HCT116 (cell line): ENCODE data around the gene CCBE1. TPM values are rescaled to one million over a fixed set of nuclear protein-coding genes. Genes with fewer than 3 reads are reported as not detected.

Experiments
- ATAC-seq: fragments of 200-7000 bp; cut with Tn5 transposase; 2 replicates; pipeline ENCODE4 v1.9.1; 2020; ENCODE audit warnings: mild to moderate bottlenecking, moderate library complexity
- BruUV-seq: library from RNA; stranded (reverse); fragments of 400-500 nt; replicated peaks from 2 replicates; lab custom pipeline; 2021; lab: Mats Ljungman, UMichigan
- CTCF ChIA-PET: fragments of 300-600 bp; sonication (Branson Sonifier 250); formaldehyde crosslinking; loops from one replicate; lab custom pipeline; 2021; ENCODE audit warnings: antibody characterized with exemption; lab: Charles Lee
- POLR2A ChIA-PET: fragments of 300-600, 350-600 bp; sonication (Branson Sonifier 250); formaldehyde crosslinking; loops from one replicate; lab custom pipeline; 2021; ENCODE audit warnings: antibody characterized with exemption; lab: Charles Lee
- RAD21 ChIA-PET, 2 experiments: fragments of 300-600 bp; sonication (Branson Sonifier 250); formaldehyde crosslinking; loops; one replicate each; lab custom pipeline; 2023; ENCODE audit warnings: low total read pairs in 2 of 2; ENCODE audit not compliant: uncharacterized antibody in 2 of 2, unreplicated experiment in 2 of 2, low non-redundant PET in 1 of 2; lab: Charles Lee
- DNase-seq: peaks from one replicate; pipeline ENCODE4 v3.0.0-alpha.2; 2010; ENCODE audit warnings: low read depth, low spot score
- H2AFZ ChIP-seq: fragments of 200-600 bp; shearing (Covaris generic), sonication (generic); 2 replicates; pipeline ENCODE4 v1.6.1; 2017; ENCODE audit warnings: low read depth, mixed run types, mixed read lengths, antibody characterized with exemption, low read length; ENCODE audit not compliant: poor library complexity, severe bottlenecking
- H3K27ac ChIP-seq: 2 replicates; pipeline ENCODE4 v1.5.1; 2012; ENCODE audit warnings: low read depth, low read length
- H3K27me3 ChIP-seq: fragments of 200-600 bp; sonication (generic); 2 replicates; pipeline ENCODE4 v1.6.1; 2016; ENCODE audit warnings: mixed run types, low read length, mixed read lengths; ENCODE audit not compliant: insufficient read depth
- H3K36me3 ChIP-seq, 2 experiments: fragments of 200-500 bp in 1 of 2; fragments of 200-600 bp in 1 of 2; sonication (Bioruptor generic) in 1 of 2; sonication (generic) in 1 of 2; 2 replicates each; pipeline versions ENCODE4 v1.5.1 to v1.6.1; 2014 to 2016; ENCODE audit warnings: low read length in 2 of 2, inconsistent platforms in 1 of 2, mixed read lengths in 1 of 2, mixed run types in 1 of 2; ENCODE audit not compliant: insufficient read depth in 2 of 2, control insufficient read depth in 1 of 2
- H3K4me1 ChIP-seq, 2 experiments: fragments of 200-600 bp in 1 of 2; sonication (generic) in 1 of 2; 2 replicates each; pipeline versions ENCODE4 v1.5.1 to v1.6.1; 2012 to 2017; ENCODE audit warnings: low read length in 2 of 2, inconsistent platforms in 1 of 2, mild to moderate bottlenecking in 1 of 2, mixed read lengths in 1 of 2, mixed run types in 1 of 2, moderate library complexity in 1 of 2; ENCODE audit not compliant: insufficient read depth in 2 of 2, control insufficient read depth in 1 of 2
- H3K4me2 ChIP-seq: fragments of 200-600 bp; sonication (generic); 2 replicates; pipeline ENCODE4 v1.6.1; 2017; ENCODE audit warnings: mixed run types, low read length, mixed read lengths
- H3K4me3 ChIP-seq, 2 experiments: fragments of 200-600 bp in 1 of 2; sonication (generic) in 1 of 2; replicated peaks in 1 of 2; 2 replicates each; pipeline ENCODE4 v1.5.1; 2011 to 2016; ENCODE audit warnings: low read length in 2 of 2, control low read depth in 1 of 2, low read depth in 1 of 2, mild to moderate bottlenecking in 1 of 2, mixed read lengths in 1 of 2, mixed run types in 1 of 2
- H3K79me2 ChIP-seq: fragments of 200-600 bp; sonication (generic); 2 replicates; pipeline ENCODE4 v1.6.1; 2017; ENCODE audit warnings: mild to moderate bottlenecking, mixed run types, low read length, moderate library complexity, mixed read lengths; ENCODE audit not compliant: insufficient read depth
- H3K9ac ChIP-seq: fragments of 200-600 bp; sonication (generic); 2 replicates; pipeline ENCODE4 v1.6.1; 2016; ENCODE audit warnings: low read length, mixed read lengths
- H3K9me2 ChIP-seq: fragments of 200-600 bp; sonication (generic), shearing (Covaris generic); 2 replicates; pipeline ENCODE4 v1.6.1; 2017; ENCODE audit warnings: mixed run types, mild to moderate bottlenecking, moderate library complexity; ENCODE audit not compliant: insufficient read depth
- H3K9me3 ChIP-seq, 2 experiments: fragments of 200-500 bp in 1 of 2; fragments of 200-600 bp in 1 of 2; sonication (Bioruptor generic) in 1 of 2; sonication (generic) in 1 of 2; 2 replicates each; pipeline ENCODE4 v1.6.1; 2014 to 2017; ENCODE audit warnings: low read length in 2 of 2, mixed read lengths in 2 of 2, inconsistent platforms in 1 of 2, low read depth in 1 of 2, mild to moderate bottlenecking in 1 of 2, mixed run types in 1 of 2, moderate library complexity in 1 of 2; ENCODE audit not compliant: control insufficient read depth in 1 of 2, insufficient read depth in 1 of 2
- H4K20me1 ChIP-seq: fragments of 200-600 bp; sonication (generic), shearing (Covaris generic); 2 replicates; pipeline ENCODE4 v1.6.1; 2017; ENCODE audit warnings: mixed run types, mild to moderate bottlenecking, moderate library complexity; ENCODE audit not compliant: insufficient read depth
- CBX3 ChIP-seq: IDR thresholded peaks from 2 replicates; pipeline ENCODE4 v1.6.1; 2012; ENCODE audit warnings: low read depth
- EGR1 ChIP-seq: IDR thresholded peaks from 2 replicates; pipeline ENCODE4 v1.6.1; 2012; ENCODE audit warnings: low read depth
- EZH2 ChIP-seq: fragments of 200-600 bp; sonication (generic); IDR thresholded peaks from 2 replicates; pipeline ENCODE4 v1.6.1; 2017; ENCODE audit warnings: antibody characterized with exemption, mixed run types
- EZH2phosphoT487 ChIP-seq: fragments of 200-600 bp; IDR thresholded peaks from 2 replicates; pipeline ENCODE4 v1.6.1; 2018; ENCODE audit warnings: antibody characterized with exemption, borderline replicate concordance
- FOSL1 ChIP-seq: IDR thresholded peaks from 2 replicates; pipeline ENCODE4 v1.6.1; 2012; ENCODE audit warnings: low read depth
- JUND ChIP-seq: IDR thresholded peaks from 2 replicates; pipeline ENCODE4 v1.6.1; 2012
- RAD21 ChIP-seq: IDR thresholded peaks from 2 replicates; pipeline ENCODE4 v1.6.1; 2012; ENCODE audit warnings: low read depth, mild to moderate bottlenecking
- YY1 ChIP-seq: IDR thresholded peaks from 2 replicates; pipeline ENCODE4 v1.6.1; 2011; ENCODE audit warnings: low read length, low read depth, moderate library complexity, mild to moderate bottlenecking; ENCODE audit not compliant: insufficient replicate concordance; ENCODE audit errors: extremely low read depth
- intact Hi-C: fragments of 100-400 bp; cut with micrococcal nuclease; formaldehyde crosslinking; loops from 2 replicates; pipeline ENCODE4 v1.10.0; 2022
- total RNA-seq: library from RNA; stranded (reverse); gene quantifications from one replicate; pipeline ENCODE4 v1.2.1, GENCODE V29; 2021; ENCODE audit not compliant: unreplicated experiment
- TF ChIP-seq, protein P1 (sequence below): IDR thresholded peaks from 2 replicates; pipeline ENCODE4 v1.6.1; 2012
- TF ChIP-seq, protein P2 (sequence below): IDR thresholded peaks from 2 replicates; pipeline ENCODE4 v1.6.1; 2012; ENCODE audit warnings: low read depth

Gene CCBE1
- total RNA-seq, 1 experiment from 2014 or later = 0.84 TPM

DNA sequence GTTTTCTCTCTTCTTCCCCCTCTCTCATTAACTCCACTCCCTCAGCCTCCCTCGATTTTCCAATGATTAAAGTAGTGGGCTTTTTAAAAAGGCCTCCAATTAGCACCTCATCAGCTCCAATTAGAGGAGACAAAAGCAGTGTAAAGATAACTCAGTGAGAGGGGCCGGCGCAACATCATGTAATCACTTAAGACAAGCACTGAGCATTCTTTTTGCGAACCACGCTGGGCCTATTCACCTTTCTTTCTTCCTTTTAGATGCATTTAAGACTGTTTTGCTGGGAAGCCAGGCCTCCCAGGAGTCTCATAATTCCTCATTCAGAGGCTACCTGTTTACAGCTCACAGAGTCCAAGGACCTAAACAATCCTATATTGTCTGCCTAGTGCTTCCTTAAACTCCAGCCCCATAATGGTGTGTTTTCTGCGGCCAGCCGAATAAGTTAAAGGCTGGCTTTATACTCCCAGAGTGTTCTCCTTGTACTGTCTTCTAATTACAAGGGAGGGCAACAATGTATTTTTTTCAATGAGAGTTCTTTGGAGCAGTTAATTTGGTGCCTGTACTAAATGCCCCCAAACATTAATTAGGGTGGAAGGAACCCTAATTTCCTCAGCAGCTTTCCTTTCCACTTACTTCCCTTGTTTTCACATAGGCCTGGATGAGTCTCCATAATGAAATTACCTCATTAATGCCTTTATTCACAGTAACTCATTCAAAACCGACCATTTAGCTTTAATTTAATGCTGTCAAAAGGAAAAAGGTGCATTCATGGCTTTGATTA, 310.1 kb downstream of the CCBE1 start:
- Histone ChIP-seq H3K4me1 (no peaks in the 10 kb centered on the region), H3K27ac (no peak overlapping the region), H3K36me3 (no peaks in the 10 kb centered on the region), H4K20me1 (no peaks in the 10 kb centered on the region), H3K9me2 (no peaks in the 10 kb centered on the region), H3K9me3 (no peaks in the 10 kb centered on the region), H3K79me2 (no peaks in the 10 kb centered on the region), H3K4me3 (no peak overlapping the region), H3K4me2 (no peak overlapping the region), H2AFZ (no peak overlapping the region), H3K27me3 (no peaks in the 10 kb centered on the region), H3K9ac (no peak overlapping the region)
- no TSS peak for BruUV-seq
- ChIA-PET CTCF (interaction anchor here (2.8 kb wide), 1 partner anchor 15 kb away, joined by 12 read pairs; no protein-coding TSS in a partner anchor), RAD21 (no interaction called here), POLR2A (no interaction called here)
- intact Hi-C loops = no loop called here
- no peak for DNase-seq
- ATAC-seq = no peak
- no peak for TF ChIP-seq EZH2phosphoT487
- TF ChIP-seq FOSL1 = no peak
- TF ChIP-seq, protein P1, sequence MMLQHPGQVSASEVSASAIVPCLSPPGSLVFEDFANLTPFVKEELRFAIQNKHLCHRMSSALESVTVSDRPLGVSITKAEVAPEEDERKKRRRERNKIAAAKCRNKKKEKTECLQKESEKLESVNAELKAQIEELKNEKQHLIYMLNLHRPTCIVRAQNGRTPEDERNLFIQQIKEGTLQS = no peak
- TF ChIP-seq EGR1 = no peak
- no peak for TF ChIP-seq EZH2
- TF ChIP-seq RAD21 = no peak
- TF ChIP-seq YY1 = no peak

DNA sequence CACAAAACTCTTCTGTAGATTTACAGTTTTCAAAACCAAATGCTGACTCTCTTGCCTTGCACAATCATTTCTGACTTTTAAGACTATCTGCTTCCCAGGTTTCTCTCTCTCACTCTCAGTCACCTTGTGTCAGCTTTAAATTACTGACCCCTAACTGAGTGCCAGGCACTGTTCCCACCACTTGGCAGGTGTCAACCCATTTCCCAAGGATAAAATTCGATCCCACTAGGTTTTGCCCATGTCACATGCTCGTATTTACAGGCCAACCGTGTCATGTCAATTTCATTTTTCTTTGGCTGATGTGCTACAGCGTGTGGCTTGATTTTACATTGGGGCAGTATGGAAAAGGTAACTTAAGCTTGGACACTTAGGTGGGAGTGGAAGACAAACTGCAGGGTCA, 312.0 kb downstream of the CCBE1 start:
- Histone ChIP-seq H3K4me1 (no peaks in the 10 kb centered on the region), H3K36me3 (no peaks in the 10 kb centered on the region), H3K4me2 (no peak overlapping the region), H2AFZ (no peak overlapping the region), H3K79me2 (no peaks in the 10 kb centered on the region), H3K9ac (no peak overlapping the region), H3K9me3 (no peaks in the 10 kb centered on the region), H4K20me1 (no peaks in the 10 kb centered on the region), H3K27ac (no peak overlapping the region), H3K27me3 (no peaks in the 10 kb centered on the region), H3K9me2 (no peaks in the 10 kb centered on the region), H3K4me3 (no peak overlapping the region)
- ChIA-PET CTCF (no interaction called here), RAD21 (interaction anchor here in 1 of 2 experiments (0.7 kb wide), 1 partner anchor 297 kb away, joined by 3 read pairs; no protein-coding TSS in a partner anchor), POLR2A (no interaction called here)
- no TSS peak for BruUV-seq
- ATAC-seq (no peak), DNase-seq (no peak)
- intact Hi-C loops = no loop called here
- TF ChIP-seq, protein P2, sequence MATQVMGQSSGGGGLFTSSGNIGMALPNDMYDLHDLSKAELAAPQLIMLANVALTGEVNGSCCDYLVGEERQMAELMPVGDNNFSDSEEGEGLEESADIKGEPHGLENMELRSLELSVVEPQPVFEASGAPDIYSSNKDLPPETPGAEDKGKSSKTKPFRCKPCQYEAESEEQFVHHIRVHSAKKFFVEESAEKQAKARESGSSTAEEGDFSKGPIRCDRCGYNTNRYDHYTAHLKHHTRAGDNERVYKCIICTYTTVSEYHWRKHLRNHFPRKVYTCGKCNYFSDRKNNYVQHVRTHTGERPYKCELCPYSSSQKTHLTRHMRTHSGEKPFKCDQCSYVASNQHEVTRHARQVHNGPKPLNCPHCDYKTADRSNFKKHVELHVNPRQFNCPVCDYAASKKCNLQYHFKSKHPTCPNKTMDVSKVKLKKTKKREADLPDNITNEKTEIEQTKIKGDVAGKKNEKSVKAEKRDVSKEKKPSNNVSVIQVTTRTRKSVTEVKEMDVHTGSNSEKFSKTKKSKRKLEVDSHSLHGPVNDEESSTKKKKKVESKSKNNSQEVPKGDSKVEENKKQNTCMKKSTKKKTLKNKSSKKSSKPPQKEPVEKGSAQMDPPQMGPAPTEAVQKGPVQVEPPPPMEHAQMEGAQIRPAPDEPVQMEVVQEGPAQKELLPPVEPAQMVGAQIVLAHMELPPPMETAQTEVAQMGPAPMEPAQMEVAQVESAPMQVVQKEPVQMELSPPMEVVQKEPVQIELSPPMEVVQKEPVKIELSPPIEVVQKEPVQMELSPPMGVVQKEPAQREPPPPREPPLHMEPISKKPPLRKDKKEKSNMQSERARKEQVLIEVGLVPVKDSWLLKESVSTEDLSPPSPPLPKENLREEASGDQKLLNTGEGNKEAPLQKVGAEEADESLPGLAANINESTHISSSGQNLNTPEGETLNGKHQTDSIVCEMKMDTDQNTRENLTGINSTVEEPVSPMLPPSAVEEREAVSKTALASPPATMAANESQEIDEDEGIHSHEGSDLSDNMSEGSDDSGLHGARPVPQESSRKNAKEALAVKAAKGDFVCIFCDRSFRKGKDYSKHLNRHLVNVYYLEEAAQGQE = no peak
- TF ChIP-seq EGR1 = no peak
- no peak for TF ChIP-seq JUND
- no peak for TF ChIP-seq CBX3
